NCI-H345 (cell line): ENCODE data around the gene CER1.

Experiments
- DNase-seq: peaks from one replicate; lab custom pipeline; 2025; lab: John Stamatoyannopoulos, UW

The CER1 gene, protein sequence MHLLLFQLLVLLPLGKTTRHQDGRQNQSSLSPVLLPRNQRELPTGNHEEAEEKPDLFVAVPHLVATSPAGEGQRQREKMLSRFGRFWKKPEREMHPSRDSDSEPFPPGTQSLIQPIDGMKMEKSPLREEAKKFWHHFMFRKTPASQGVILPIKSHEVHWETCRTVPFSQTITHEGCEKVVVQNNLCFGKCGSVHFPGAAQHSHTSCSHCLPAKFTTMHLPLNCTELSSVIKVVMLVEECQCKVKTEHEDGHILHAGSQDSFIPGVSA

DNA sequence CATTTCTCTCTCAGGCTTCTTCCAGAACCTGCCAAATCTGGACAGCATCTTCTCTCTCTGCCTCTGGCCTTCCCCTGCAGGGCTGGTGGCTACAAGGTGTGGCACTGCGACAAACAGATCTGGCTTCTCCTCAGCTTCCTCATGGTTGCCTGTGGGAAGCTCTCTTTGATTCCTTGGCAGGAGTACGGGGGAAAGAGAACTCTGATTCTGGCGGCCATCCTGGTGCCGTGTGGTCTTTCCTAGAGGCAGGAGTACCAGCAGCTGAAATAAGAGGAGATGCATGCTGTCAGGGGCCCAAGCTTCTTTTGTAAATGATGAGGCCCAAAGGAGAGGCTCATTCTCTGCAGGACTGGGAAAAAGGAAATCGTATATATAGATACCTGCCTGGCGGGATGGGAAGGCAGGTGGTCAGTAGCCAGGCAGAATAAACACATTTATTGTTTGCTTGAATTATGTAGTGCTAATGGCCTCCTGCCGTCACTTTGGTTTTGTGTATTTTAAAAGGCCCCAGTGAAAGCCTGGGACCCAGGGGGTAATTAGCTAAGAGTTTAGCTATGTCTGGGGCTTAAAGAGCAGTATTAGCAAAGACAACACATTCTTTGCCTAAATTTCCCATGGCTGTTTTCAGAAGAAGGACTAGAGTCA is at the start of gene CER1:
TSS of gene CER1 (minus strand) at position 343 of the 645 bp plus-strand sequence. CDS start at position 282, 61 bp downstream.
- DNase-seq: peak; percentile 68

DNA sequence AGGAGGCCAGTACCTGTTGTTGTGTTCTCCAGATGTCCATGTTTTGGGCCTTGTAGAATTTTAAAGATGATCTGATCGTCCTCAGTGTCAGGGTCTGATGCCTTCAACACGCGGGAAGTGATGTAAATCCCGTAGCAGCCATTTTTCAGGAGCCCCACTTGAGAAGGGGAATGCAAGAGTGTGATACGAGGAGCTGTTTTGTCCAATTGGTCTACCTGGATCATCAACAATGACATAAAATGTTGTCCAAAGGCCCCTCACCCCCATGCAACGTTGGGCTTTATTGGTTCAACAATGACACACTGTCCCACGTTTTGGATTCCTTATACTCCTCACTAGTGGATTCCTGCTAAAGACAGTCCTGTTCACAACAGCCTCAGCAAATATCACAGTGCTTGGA is 48.1 kb upstream of the CER1 start:
- no peak for DNase-seq

DNA sequence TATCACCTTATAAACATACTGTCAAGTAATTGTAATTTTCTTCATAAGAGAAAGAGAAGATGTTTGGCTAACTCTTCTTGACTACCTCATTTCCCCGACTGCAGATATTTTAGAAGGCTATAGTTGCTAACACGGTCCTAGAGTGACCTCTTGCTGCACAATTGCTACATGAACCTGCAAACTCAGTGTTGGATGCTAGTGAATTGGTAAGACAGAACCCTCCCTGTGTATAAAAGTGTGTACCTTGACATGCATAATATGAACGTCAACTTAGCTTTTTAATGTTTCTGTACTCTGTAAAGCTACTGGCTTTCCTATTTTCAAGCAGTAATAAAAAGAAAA is 46.7 kb upstream of the CER1 start:
- DNase-seq: peak; percentile 35

DNA sequence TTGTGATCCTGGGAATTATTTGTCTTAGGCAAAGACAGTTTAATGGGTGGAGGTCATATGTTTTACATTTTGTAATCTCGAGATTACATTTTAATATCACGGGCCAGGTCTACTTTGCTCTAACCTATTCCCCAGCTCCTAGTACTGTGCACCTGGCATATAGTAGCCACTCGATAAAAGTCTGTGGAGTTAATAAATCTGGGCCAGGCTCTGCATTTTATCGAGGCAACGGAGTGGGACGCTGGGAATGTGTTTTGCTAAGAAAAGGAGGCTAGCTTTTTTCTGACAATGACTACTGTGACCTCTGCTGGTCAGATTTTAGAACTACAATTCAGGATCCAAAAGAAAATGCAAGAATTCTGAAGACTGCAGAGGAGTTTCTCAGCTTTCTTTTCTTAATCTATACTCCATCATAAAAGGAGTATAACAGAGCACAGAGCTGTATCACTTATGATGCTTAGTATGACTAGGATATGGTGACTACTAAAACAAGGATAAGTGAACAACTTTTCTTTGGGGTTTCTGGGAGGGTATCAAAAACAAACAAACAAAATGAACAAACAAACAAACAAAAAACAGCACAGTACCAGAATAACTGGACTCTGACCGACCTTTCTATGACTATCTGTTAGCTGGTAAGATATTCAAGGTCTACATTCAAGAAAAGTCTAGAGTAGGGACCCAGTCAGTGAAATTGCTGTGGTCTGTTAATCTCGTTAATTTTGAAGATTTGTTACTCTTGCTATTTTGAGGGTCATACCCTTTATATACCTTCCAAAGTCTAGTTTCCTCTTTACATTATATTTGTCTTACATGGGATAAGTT is 46.1 kb upstream of the CER1 start:
- peak; percentile 71 for DNase-seq

DNA sequence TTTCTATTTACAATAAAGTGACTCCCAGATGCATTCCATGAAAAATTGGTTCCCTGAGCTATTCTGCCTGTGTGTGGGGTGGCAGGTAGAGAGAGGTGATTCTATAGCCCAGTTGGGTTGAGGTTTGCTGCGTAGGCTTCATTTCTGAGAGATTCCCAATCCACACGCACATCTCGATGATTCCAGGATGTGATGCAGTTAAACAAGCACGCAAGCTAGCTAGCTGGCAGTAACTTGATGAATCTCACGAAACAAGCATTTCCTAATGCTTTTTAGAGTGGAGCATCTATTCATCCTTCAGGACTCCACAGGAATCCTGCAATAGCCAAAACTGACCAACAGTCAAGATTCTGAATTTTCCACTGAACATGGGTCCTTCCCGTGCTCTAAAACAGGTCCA is 43.8 kb upstream of the CER1 start:
- DNase-seq: no peak

DNA sequence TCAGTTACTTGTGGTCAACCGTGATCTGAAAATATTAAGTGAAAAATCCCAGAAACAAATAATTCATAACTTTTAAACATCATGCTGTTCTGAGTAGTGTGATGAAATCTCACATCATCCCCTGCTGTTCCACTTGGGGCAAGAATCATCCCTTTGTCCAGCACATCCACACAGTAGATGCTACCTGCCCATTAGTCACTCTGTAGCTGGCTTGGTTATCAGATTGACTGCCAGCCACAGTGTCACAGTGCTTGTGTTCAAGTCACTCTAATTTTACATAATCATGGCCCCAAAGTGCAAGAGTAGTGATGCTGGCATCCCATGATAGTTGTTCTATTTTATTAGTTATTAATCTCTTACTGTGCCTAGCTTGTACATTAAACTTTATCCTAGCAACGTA is 39.1 kb upstream of the CER1 start:
- no peak for DNase-seq

DNA sequence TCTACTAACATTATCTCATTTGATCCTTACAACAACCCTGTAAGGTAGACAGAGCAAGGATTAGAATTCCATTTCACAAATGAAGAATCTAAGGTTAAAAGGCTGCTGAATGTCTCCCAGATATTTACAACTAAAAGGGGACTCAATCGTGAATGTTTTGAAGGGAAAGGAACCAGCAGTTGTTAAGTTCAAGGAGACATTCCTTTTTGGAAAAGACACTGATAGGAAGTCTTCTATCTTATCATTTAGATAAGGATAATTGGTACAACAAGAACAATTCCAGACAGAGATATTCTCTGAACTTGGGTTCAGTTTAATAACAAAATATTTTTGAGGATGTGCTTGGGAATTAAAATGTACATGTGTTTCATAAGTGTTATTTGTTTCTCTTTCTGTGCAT is 37.5 kb upstream of the CER1 start:
- no peak for DNase-seq

DNA sequence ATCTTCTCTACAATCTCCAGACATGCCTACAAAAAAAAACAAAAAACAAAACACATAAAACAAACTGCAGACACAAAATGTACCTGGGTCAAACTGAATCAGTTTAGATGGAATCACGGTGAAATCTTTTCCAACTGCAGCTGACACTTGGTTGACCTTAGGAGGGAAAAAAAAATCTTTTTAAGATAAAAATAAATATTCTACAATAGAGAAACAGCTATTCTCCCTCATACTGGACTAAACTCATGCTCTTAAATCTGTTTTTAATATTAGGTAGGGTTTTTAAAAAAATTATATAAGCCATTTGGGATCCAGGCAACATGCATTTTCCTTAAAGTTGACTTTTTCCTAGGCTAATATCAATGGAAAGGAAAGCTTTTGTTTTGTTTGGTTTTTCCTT is 33.8 kb upstream of the CER1 start:
- no peak for DNase-seq

DNA sequence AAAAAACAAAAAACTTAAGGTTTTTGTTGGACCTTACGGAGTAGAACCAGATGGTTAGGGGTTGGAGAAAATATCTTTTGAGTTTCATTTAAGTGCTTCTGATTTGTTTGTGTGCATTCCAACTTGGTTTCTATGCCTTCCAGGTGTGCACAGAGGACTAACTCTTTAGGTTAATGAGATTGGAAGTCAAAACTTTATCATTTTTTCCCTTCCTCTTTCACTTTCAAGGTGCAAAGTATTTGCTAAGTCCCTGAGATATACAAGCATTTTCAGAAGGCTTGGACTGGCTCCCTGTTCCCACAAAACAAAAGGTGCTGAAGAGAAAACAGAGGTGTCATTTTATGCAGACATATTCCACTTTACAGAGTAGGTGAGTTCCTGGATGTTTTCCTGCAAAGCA is 30.3 kb upstream of the CER1 start:
- DNase-seq: no peak

DNA sequence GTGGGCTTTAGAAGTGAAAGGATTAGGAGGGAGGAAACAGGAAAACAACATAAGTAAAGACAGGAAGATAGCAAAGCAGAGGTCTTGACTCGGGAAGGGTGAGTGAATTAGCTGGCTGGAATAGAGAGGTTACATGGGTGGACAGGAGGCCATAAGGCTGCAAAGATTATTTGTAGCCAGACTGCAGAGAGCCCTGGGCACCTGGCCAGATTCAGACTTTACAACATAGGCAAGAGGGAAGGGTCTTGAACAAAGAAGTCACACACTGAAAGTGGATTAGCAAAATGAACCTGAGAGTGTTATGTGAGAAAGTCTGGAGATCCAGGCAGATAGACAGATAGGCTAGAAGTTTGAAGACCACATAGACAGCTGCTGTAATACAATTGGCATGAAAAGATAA is 29.7 kb upstream of the CER1 start:
- DNase-seq: peak; percentile 34

DNA sequence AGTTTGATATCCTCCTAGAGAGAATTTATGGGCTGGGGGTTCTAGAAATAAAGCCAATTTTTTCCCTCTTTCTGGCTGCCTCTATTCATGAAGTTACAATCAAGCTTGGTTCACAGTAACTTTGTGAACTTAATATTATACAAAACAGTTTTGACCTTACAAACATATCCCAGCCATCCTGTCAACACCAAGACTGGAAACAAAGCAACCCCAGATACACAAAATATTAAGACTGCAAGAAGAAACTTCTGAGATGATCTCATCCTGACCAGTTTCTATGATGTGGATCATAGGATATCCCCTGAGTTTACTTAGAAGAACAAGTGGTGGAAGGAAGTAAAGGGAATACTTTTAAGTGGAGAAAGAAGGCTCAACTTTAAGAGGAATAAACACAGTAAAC is 28.3 kb upstream of the CER1 start:
- DNase-seq: no peak

DNA sequence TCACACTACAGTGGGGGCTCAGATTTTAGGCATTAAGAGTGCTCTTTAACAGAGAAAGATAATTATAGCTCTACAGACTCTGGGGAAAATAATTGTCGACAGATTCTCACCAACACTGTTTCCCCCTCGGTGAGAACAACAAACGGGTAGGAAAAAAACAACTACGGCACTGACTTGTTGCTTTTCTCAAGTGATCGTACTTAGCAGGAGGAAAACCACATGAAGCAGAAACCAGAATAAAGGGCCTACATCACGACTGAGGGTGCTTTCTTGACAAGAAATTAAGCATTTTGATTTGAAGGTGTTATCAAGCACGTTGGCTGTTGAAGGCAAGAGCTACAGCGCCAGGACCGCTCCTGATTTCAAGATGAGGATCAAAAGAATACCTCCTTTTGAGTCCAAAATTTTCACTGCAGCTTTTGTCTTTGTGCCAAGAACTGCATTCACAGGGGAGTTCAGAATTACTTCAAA is 27.2 kb upstream of the CER1 start:
- no peak for DNase-seq

DNA sequence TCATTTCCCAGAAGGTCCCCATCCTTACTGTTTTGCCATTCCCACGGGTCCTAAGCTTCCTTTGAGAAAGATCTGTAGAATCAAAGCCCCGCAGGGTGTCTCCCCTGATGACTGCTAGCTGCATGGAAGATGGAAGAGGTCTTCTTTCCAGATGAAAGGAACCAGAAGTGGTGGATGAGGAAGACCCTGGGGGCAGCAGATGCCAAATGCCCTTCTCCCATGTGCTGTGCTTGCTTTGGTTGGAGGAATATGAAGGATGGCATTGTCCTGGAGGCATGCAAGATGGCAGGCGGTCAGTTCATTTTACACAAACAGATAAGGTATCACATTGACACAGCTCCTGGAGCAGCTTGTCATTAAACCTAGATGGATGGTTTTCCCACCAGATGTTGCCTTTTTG is 25.8 kb upstream of the CER1 start:
- no peak for DNase-seq

DNA sequence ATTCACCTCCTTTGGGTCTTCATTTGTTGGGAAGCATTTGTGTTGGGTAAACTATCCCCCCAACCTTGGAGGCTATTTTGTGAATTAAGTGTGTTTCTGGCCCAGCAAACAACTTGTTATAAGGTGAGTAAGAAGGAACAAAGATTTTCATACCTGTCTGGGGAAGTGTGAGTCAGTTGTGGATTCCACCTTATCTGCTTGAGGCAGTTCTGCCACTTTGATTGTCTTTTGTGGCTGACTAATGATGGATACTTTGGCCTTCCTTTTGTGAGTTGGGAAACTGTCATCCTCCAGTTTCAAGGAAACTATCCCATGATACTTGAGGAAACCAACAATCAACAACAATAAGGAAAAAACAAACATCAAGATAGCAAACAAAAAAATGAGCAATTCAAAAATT is 24.6 kb upstream of the CER1 start:
- DNase-seq: no peak

DNA sequence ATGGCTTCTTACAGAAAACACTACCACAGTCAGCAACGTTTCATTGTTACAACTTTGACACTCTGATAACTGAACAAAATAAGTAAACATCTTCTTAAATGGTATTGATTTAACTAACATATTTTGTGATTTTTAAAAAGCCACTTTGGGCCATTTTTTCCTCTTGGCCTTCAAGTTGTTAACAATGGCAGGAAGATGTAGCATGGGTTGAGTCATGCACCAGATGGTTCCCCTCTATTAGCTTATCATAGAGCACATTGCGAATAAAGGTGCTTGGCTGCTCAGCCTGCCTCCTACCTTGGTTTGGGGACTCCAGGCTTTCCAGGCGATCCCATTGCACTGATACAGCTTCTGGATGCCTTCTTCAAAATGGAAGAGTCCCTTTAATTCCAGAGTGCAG is 24.1 kb upstream of the CER1 start:
- DNase-seq: no peak

DNA sequence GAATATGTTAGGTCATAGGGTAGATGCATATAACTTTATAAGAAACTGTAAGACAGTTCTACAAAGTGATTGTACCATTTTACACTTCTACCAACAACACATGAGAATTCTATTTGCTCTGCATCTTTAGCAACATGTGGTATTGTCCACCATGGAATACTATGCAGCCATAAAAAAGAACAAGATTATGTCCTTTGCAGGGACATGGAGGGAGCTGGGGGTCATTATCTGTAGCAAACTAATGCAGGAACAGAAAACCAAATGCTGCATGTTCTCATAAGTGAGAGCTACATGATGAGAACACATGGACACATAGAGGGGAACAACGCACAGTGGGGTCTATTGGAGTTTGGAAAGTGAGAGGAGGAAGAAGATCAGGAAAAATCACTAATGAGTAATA is 22.2 kb upstream of the CER1 start:
- DNase-seq: no peak

DNA sequence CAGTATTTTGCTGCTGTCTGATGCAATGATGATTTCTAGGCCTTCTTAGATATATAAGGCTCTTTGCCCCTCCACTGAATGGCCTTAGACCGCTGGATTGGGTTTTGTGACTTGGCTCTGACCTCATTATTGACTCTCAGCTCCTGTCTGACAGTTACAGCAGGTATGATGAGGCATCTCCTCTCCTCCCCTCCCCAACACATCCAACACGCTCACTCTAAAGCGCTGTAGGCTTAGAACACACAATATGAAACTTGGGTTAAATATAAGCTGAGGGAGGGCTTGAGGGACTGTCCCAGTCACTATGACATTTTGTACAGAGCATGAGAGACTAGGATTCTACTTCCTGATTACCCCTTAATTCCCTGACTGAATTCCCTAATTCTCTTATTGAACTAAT is 18.8 kb upstream of the CER1 start:
- DNase-seq: no peak

DNA sequence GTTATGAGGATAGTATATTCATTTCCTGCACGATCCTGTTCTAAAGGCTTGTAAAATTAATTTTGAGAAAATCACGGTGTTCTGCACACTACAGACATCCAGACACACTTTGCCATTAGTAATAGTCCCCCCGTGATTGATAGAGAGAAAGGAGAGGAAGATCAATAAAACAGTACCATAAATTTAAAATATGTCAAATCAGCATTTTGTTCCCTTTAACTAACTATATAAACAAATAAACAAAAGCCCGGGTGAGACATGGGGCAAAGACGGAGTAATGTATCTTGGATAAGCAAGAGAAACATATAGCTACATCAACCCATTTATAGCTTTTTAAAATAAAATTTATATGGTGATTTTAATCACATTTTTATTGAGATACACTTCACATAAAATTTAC is 10.6 kb upstream of the CER1 start:
- DNase-seq: no peak

DNA sequence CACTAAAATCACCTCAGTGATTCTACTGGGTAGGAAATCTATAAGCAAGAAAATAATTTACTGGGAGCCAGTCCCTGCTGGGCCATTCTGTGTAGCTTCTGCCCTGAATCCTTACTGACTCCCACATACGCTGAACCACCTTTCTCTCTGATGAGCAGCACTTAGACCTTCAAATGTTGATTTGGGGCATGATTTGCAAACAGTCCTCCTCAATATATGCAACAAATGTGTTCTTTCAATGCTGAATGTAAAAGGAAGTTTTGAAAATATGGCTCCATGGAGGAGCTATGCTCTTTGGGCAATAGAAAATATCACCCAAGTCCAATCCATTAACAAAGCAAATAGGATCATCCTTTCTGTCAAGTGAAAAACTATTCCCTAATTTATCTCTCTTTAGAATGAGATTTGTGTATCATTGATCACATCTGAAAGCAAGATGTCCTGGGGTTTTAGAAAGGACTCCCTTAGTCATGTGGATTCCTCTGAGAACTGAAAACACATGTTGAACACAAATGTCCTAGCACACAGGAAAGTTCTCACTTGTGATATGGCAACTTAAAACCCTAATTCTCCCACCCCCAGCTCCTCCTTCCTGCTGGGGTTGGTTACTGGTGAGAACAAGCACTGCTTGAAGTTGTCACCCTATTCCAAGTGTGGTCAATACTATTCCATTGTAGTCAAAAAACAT is 8.9 kb upstream of the CER1 start:
- no peak for DNase-seq

DNA sequence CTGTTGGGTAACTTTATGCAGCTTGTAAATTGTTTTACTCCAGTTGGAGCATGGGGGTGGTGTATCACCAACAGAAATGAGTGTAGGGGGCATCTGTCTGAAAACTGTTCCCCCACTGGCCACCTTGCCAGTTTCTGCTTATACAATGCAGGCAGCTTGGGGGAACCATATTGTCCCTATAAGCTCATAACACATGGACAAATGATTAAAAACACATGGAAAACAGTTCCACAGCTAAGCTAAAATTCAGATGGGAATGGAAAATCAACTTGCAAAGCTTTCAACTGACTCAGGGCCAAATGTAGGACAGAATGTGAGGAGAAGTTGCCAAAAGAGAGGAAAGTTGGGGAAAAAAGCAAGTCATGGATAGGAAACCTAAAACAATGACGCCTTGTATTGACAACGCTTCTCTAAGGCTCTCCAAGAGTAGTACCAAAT is 7.9 kb upstream of the CER1 start:
- no peak for DNase-seq

DNA sequence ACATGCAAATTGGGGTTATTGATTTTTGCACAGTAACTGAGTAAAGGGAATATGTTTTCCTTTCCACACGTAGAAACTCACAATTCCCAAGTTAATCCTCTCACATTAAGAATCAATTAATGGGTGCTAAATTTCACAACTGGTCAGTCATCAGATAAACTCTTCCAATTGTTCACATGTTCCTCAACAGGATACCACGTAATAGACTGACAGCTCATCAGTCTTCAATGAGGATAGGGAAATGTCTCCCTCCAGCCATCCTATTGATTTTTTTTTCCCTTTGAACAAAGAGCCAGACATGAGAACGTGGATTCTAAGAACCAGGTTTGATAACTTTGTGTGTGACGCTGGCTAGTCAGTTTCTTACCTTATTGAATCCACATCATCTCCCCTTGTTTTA is 768 bp upstream of the CER1 start:
- no peak for DNase-seq

DNA sequence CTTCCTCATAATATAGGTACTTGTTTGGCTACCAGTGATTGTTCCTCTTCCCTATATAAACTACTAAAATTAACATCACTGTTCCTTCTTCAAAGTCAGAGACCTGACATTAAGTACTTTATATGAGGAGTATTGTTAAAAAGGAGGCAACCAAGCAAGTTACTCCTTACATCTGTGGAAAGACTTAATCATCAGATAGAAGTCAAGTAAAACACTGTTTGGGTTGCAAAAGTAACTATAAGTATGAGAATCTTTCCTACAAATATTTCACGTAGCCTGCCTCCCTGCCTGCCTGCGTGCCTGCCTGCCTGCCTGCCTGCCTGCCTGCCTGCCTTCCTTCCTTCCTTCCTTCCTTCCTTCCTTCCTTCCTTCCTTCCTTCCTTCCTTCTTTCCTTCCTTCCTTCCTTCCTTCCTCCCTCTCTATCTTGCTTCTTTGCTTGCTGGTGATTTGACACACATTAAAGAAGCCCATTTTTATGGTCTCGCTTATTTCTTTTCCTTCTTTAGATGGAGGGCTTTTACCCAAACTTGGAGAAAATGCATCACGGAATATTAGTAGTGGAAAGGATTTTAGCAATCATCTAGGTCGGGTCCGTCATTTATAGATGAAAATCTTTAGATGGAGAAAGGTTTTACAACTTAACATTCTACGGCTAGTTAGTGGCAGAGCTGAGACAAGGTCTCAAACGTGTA is 3.2 kb downstream of the CER1 start:
- no peak for DNase-seq
